Nephron (organoid): ENCODE data around the gene MIX23.

Experiments
- H3K27ac Mint-ChIP-seq, 3 experiments: 2 replicates each; pipeline ENCODE4 v1.8.0; 2020; ENCODE audit warnings: mixed read lengths in 3 of 3, mild to moderate bottlenecking in 2 of 3, moderate library complexity in 1 of 3
- H3K27me3 Mint-ChIP-seq: 2 replicates; pipeline ENCODE4 v1.8.0; 2021; ENCODE audit warnings: low read depth, mild to moderate bottlenecking, moderate library complexity, mixed read lengths
- H3K36me3 Mint-ChIP-seq: 2 replicates; pipeline ENCODE4 v1.8.0; 2020; ENCODE audit warnings: low read depth, mixed read lengths
- H3K4me1 Mint-ChIP-seq: 2 replicates; pipeline ENCODE4 v1.8.0; 2020; ENCODE audit warnings: mixed read lengths
- H3K4me3 Mint-ChIP-seq, 3 experiments: 2 replicates each; pipeline ENCODE4 v1.8.0; 2020; ENCODE audit warnings: mild to moderate bottlenecking in 3 of 3, mixed read lengths in 3 of 3, moderate library complexity in 2 of 3
- H3K9me3 Mint-ChIP-seq: 2 replicates; pipeline ENCODE4 v1.8.0; 2020; ENCODE audit warnings: mixed read lengths
- TF ChIP-seq, protein P1 (sequence below), 3 experiments: fragments of 200-600 bp; sonication (generic); IDR thresholded peaks; one replicate each; pipeline ENCODE4 v1.5.0; 2021; ENCODE audit warnings: antibody characterized with exemption in 3 of 3; ENCODE audit not compliant: unreplicated experiment in 3 of 3

Gene MIX23

GRCh38 chr3:122313281-122313680 is 69.8 kb downstream of the MIX23 start:
- Mint-ChIP-seq H3K4me1 (no peaks in the 10 kb centered on the region), H3K9me3 (peaks cover 3% of the 10 kb centered on the region), H3K36me3 (no peaks in the 10 kb centered on the region), H3K27me3 (peaks cover 3% of the 10 kb centered on the region), H3K4me3 (no peak overlapping the region), H3K27ac (peak overlapping the region in 2 of 3 experiments; percentile 12 to 76)
- TF ChIP-seq, protein P1, sequence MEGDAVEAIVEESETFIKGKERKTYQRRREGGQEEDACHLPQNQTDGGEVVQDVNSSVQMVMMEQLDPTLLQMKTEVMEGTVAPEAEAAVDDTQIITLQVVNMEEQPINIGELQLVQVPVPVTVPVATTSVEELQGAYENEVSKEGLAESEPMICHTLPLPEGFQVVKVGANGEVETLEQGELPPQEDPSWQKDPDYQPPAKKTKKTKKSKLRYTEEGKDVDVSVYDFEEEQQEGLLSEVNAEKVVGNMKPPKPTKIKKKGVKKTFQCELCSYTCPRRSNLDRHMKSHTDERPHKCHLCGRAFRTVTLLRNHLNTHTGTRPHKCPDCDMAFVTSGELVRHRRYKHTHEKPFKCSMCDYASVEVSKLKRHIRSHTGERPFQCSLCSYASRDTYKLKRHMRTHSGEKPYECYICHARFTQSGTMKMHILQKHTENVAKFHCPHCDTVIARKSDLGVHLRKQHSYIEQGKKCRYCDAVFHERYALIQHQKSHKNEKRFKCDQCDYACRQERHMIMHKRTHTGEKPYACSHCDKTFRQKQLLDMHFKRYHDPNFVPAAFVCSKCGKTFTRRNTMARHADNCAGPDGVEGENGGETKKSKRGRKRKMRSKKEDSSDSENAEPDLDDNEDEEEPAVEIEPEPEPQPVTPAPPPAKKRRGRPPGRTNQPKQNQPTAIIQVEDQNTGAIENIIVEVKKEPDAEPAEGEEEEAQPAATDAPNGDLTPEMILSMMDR (IDR thresholded peaks at IDR 0.05; ENCODE audit: unreplicated experiment in 3 of 3) = no peak

- TF ChIP-seq, protein P1 (IDR thresholded peaks at IDR 0.05; ENCODE audit: unreplicated experiment in 3 of 3) = no peak
- peak overlapping the region in 2 of 3 experiments; percentile 12 to 76 for H3K27ac Mint-ChIP-seq
- no peak overlapping the region for H3K4me3 Mint-ChIP-seq
- H3K27me3 Mint-ChIP-seq = peaks cover 3% of the 10 kb centered on the region
- H3K9me3 Mint-ChIP-seq = no peaks in the 10 kb centered on the region
- H3K36me3 Mint-ChIP-seq = no peaks in the 10 kb centered on the region
- no peaks in the 10 kb centered on the region for H3K4me1 Mint-ChIP-seq
These were observed 70.2 kb downstream of the MIX23 start for GRCh38 chr3:122312826-122313225.

DNA sequence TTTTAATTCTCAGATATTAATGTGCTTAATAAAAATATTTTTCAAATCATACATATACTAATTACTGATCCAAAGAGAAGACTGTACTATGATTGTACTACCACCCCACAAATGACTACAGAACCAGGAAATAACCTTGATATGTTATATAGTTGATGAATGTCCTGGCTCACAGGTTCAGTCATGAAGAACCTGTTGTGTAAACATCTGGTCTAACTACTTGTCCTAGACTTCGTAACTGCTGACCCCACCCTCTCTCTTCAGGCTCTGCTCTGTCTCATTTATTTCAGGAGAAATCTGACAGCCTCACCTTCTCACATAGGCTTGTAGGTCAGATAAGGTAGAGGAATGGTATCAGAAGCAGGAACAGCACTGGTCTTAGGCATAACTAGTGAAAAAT is 72.7 kb downstream of the MIX23 start:
- Mint-ChIP-seq H3K27me3 (peaks cover 1% of the 10 kb centered on the region), H3K27ac (peak overlapping the region in 1 of 3 experiments; percentile 15), H3K36me3 (no peaks in the 10 kb centered on the region), H3K4me3 (no peak overlapping the region), H3K4me1 (no peaks in the 10 kb centered on the region), H3K9me3 (no peaks in the 10 kb centered on the region)
- TF ChIP-seq, protein P1 (IDR thresholded peaks at IDR 0.05; ENCODE audit: unreplicated experiment in 3 of 3) = no peak
